ENCODE measurements around the gene CRYBG3. TPM values are rescaled to one million over a fixed set of nuclear protein-coding genes. Genes with fewer than 3 reads are reported as not detected.

Gene CRYBG3
- polyA plus RNA-seq, 6 donors from 2014 or later = 0.76 to 2.9 (median 1.5) TPM

GRCh38 chr3:97857401-97857800, 35.6 kb downstream of the CRYBG3 start:
- Mint-ChIP-seq H3K4me3 (no peak overlapping the region), H3K27me3 (no peaks in the 10 kb centered on the region), H3K36me3 (peaks cover 0 to 8% of the 10 kb centered on the region in 2 donors), H3K27ac (no peak overlapping the region), H3K4me1 (no peaks in the 10 kb centered on the region), H3K9me3 (peaks cover 0 to 18% (median 10%) of the 10 kb centered on the region in 7 donors)
- no peak for DNase-seq
- ATAC-seq (ENCODE audit: low read depth in 2 of 2) = no peak

- H3K9me3 Mint-ChIP-seq = peaks cover 0 to 5% (median 2%) of the 10 kb centered on the region in 7 donors
- no peak overlapping the region for H3K27ac Mint-ChIP-seq
- no peak for DNase-seq
- no peaks in the 10 kb centered on the region for H3K27me3 Mint-ChIP-seq
- no peak overlapping the region for H3K4me3 Mint-ChIP-seq
- no peaks in the 10 kb centered on the region for H3K36me3 Mint-ChIP-seq
- ATAC-seq (ENCODE audit: low read depth in 2 of 2) = no peak
- H3K4me1 Mint-ChIP-seq = peaks cover 0 to 4% (median 0%) of the 10 kb centered on the region in 3 donors
Measured at GRCh38 chr3:97860364-97860763, 38.6 kb downstream of the CRYBG3 start.

DNA sequence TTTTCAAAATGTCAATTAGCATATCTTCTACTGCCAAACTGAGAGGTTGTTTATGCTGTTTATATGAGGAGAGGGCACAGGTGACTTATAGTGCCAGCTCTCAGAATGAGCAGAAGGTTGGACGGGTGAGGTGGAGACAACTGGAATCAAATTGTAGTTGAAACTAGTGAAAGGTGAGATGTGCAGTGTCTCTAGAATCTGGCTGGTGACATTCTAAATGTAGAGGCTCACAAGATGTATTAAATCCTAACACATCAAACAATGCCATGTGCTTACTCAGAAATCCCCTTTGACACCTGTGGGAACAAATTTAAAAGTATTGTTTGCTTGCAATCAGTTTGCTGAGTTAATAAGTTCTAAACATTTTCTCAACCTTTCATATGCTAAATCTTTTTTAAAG, 40.8 kb downstream of the CRYBG3 start:
- no peak for DNase-seq
- H3K36me3 Mint-ChIP-seq = no peaks in the 10 kb centered on the region
- H3K4me3 Mint-ChIP-seq = no peak overlapping the region
- no peak for ATAC-seq (ENCODE audit: low read depth in 2 of 2)
- peaks cover 0 to 4% (median 0%) of the 10 kb centered on the region in 3 donors for H3K4me1 Mint-ChIP-seq
- no peak overlapping the region for H3K27ac Mint-ChIP-seq
- H3K9me3 Mint-ChIP-seq = peaks cover 0 to 4% (median 0%) of the 10 kb centered on the region in 7 donors
- no peaks in the 10 kb centered on the region for H3K27me3 Mint-ChIP-seq

DNA sequence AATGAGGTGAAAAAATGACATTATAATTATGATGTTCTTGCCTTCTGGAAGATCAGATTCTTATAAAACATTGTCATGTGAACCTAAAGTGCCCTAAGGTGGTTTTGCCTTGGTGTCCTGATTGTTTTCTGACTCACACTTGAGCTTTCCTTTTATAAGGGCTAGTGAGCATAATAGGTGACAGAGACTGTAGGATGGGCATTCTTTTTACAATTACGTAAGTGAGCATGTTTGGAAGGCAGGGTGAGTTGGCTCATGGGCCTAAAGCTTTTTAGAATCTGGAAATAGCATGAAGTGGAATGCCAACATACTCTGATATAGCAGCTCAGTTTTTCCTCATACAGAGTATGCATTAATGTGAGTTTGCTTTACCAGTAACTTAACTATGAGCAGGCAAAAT, 41.2 kb downstream of the CRYBG3 start:
- H3K9me3 Mint-ChIP-seq = peaks cover 0 to 3% (median 0%) of the 10 kb centered on the region in 7 donors
- no peak overlapping the region for H3K27ac Mint-ChIP-seq
- no peaks in the 10 kb centered on the region for H3K36me3 Mint-ChIP-seq
- DNase-seq (no peak), ATAC-seq (ENCODE audit: low read depth in 2 of 2) (no peak)
- H3K4me3 Mint-ChIP-seq = no peak overlapping the region
- peaks cover 0 to 4% (median 0%) of the 10 kb centered on the region in 3 donors for H3K4me1 Mint-ChIP-seq
- H3K27me3 Mint-ChIP-seq = no peaks in the 10 kb centered on the region

DNA sequence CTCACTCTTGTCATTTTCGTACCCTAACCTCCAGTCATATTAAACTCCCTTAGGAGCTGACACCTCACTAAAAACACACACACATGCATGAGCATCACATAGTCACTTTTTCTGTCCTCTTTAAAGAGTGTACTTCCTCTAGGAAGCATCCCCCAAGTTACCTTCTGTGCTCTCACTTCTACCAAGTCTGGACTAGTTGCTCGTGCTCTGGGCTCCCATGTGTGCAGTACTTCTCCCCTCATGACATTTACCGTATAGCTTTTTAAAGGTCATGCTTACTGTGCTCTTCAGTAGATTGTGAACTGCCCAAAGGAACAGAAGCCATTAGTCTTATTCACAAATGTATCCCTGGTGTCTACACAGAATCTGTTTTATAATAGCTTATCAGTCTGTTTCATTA, 42.0 kb downstream of the CRYBG3 start:
- no peak for DNase-seq
- H3K9me3 Mint-ChIP-seq = peaks cover 0 to 3% (median 0%) of the 10 kb centered on the region in 7 donors
- H3K36me3 Mint-ChIP-seq = no peaks in the 10 kb centered on the region
- ATAC-seq (ENCODE audit: low read depth in 2 of 2) = no peak
- H3K27me3 Mint-ChIP-seq = no peaks in the 10 kb centered on the region
- no peak overlapping the region for H3K27ac Mint-ChIP-seq
- H3K4me1 Mint-ChIP-seq = peaks cover 0 to 4% (median 0%) of the 10 kb centered on the region in 3 donors
- no peak overlapping the region for H3K4me3 Mint-ChIP-seq

DNA sequence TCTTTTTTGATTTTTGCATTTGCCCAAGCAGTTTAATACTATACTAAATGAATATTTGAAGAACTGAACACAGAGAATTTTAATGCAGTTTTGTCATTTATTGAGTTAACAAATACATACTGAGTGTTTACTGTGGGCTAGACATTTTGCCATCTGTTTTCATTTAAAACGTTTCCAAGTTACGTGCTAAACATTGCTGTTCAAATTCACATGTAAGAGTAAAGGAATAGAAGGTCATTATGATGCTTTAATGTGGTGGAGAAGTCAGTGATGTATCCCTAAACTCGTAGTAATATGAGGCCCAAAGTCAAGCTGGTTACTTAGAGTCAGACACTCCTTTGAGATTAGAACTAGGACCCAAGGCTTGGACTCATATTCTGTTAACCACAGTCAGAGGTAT, 49.4 kb downstream of the CRYBG3 start:
- Mint-ChIP-seq H3K4me3 (no peak overlapping the region), H3K27me3 (no peaks in the 10 kb centered on the region), H3K27ac (no peak overlapping the region), H3K9me3 (no peaks in the 10 kb centered on the region), H3K36me3 (peaks cover 0 to 9% of the 10 kb centered on the region in 2 donors), H3K4me1 (no peaks in the 10 kb centered on the region)
- no peak for DNase-seq
- no peak for ATAC-seq (ENCODE audit: low read depth in 2 of 2)

- DNase-seq (no peak), ATAC-seq (ENCODE audit: low read depth in 2 of 2) (no peak)
- no peaks in the 10 kb centered on the region for H3K9me3 Mint-ChIP-seq
- peaks cover 0 to 9% of the 10 kb centered on the region in 2 donors for H3K36me3 Mint-ChIP-seq
- H3K27me3 Mint-ChIP-seq = no peaks in the 10 kb centered on the region
- no peak overlapping the region for H3K27ac Mint-ChIP-seq
- H3K4me1 Mint-ChIP-seq = no peaks in the 10 kb centered on the region
- H3K4me3 Mint-ChIP-seq = no peak overlapping the region
Measured at GRCh38 chr3:97871801-97872524, 50.2 kb downstream of the CRYBG3 start.

DNA sequence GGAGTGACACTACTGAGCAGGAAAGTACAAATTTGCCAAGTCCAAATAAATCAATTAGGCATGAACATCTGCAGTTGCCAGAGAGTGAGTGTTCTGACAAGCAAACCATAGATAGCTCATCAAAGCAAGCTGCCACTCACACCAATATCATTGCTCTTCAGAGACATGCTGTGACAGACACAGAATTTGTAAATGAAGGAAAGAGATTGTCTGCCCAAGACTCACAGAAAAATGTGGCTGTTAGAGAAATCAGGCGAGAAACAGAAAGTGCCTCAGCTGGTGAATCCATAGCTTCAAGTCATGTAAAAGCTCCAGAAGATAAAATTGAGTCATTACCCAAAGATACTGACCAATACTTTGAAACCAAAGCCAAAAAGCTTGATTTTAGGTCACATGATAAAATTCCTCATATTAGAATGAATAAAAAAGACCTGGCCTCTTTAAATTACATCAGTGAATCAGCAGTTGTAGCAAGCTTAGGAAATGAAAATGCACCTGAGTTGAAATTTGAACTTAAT, 50.8 kb downstream of the CRYBG3 start:
- Mint-ChIP-seq H3K36me3 (peaks cover 0 to 9% of the 10 kb centered on the region in 2 donors), H3K9me3 (no peaks in the 10 kb centered on the region), H3K4me1 (no peaks in the 10 kb centered on the region), H3K27me3 (no peaks in the 10 kb centered on the region), H3K4me3 (no peak overlapping the region), H3K27ac (no peak overlapping the region)
- no peak for ATAC-seq (ENCODE audit: low read depth in 2 of 2)
- DNase-seq = no peak

- ATAC-seq (ENCODE audit: low read depth in 2 of 2) (no peak), DNase-seq (no peak)
- no peak overlapping the region for H3K27ac Mint-ChIP-seq
- H3K4me3 Mint-ChIP-seq = no peak overlapping the region
- H3K9me3 Mint-ChIP-seq = no peaks in the 10 kb centered on the region
- H3K36me3 Mint-ChIP-seq = no peaks in the 10 kb centered on the region
- H3K27me3 Mint-ChIP-seq = no peaks in the 10 kb centered on the region
- no peaks in the 10 kb centered on the region for H3K4me1 Mint-ChIP-seq
Measured at GRCh38 chr3:97880267-97880666, 58.5 kb downstream of the CRYBG3 start.

GRCh38 chr3:97882975-97883598, 61.3 kb downstream of the CRYBG3 start:
- ATAC-seq (ENCODE audit: low read depth in 2 of 2) (no peak), DNase-seq (no peak)
- H3K9me3 Mint-ChIP-seq = no peaks in the 10 kb centered on the region
- no peak overlapping the region for H3K4me3 Mint-ChIP-seq
- H3K27ac Mint-ChIP-seq = no peak overlapping the region
- no peaks in the 10 kb centered on the region for H3K4me1 Mint-ChIP-seq
- no peaks in the 10 kb centered on the region for H3K36me3 Mint-ChIP-seq
- H3K27me3 Mint-ChIP-seq = no peaks in the 10 kb centered on the region

- Mint-ChIP-seq H3K36me3 (no peaks in the 10 kb centered on the region), H3K4me3 (no peak overlapping the region), H3K27me3 (no peaks in the 10 kb centered on the region), H3K4me1 (no peaks in the 10 kb centered on the region), H3K9me3 (no peaks in the 10 kb centered on the region), H3K27ac (no peak overlapping the region)
- no peak for DNase-seq
- ATAC-seq (ENCODE audit: low read depth in 2 of 2) = no peak
Measured at GRCh38 chr3:97883736-97884135, 61.9 kb downstream of the CRYBG3 start.

DNA sequence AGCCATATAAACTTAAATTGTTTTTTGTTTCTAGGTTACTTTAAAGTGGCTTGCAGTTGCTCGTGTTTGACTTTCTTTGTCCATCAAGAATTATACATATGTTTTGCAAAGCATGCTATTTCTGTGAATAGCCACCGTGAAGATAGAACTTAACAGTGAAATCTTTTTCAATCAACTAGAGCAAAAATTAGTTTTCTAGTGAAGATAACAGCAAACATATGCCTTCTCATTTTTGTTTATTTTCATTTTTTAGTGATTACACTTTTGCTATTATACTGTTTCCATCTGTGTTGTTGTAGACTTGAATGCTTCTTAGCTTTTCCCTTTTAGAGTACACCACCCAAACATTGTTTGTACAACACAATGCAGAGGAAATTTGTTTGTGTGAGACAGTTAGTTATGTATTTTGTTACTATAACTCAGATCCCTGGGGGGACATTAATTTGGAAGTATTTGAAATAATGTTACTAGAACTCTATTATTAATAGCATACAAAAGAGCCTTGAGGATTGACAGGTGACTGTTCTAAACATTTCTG, 62.8 kb downstream of the CRYBG3 start:
- Mint-ChIP-seq H3K36me3 (no peaks in the 10 kb centered on the region), H3K27me3 (no peaks in the 10 kb centered on the region), H3K27ac (no peak overlapping the region)

DNA sequence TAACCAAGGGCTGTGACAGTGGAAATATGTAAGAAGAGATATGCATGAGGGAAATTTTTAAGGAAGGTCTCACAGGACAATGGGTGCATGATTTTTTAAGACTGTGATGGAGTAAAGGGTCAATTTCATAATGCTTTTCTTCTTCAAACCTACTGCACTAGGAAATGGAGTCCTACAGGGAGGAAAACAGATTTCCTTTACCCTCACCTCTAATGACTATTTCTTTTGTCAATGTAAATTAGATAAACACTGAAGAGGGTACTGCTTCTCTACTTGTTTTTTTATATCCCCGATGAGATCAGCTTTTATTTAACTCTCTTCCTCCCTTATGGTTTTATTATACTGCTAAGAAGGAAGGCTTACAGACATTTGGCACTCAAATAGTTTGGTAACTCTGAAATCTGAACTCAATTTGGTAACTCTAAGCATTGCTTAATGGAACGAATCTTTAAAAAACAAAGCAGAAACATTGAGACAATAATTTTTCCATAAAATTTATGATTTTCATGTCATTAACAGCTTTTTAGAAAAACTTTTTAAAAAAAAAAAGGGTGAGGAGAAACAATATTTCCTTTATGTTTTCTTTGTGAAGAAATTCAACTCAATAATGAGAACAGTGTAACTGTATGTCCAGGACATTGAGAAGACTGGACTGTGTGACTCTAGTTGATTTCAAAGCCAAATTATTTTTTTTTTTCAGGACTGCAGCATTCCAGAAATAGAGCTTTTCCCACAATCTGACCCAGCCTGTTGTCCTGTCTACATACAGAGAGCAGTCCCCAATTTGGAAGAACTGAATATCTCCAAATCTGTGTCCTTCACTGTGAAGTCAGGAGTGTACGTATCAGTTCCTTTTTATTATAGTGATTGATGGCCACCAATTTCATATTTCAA, 64.4 kb downstream of the CRYBG3 start:
- no peak for DNase-seq
- Mint-ChIP-seq H3K4me3 (no peak overlapping the region), H3K27ac (no peak overlapping the region)

More for the DNA sequence above, 62.8 kb downstream of the CRYBG3 start:
- Mint-ChIP-seq H3K4me1 (peaks cover 0 to 3% (median 0%) of the 10 kb centered on the region in 3 donors), H3K9me3 (no peaks in the 10 kb centered on the region), H3K4me3 (no peak overlapping the region)
- ATAC-seq (ENCODE audit: low read depth in 2 of 2) = no peak
- no peak for DNase-seq

More for the DNA sequence above, 64.4 kb downstream of the CRYBG3 start:
- no peaks in the 10 kb centered on the region for H3K27me3 Mint-ChIP-seq
- peaks cover 0 to 3% (median 0%) of the 10 kb centered on the region in 3 donors for H3K4me1 Mint-ChIP-seq
- no peak for ATAC-seq (ENCODE audit: low read depth in 2 of 2)
- no peaks in the 10 kb centered on the region for H3K36me3 Mint-ChIP-seq
- no peaks in the 10 kb centered on the region for H3K9me3 Mint-ChIP-seq

All from naive B cell (primary cell).